HG03108 (cell line): Measurements from ENCODE around the gene POLA2.
"Not testable (repeated sequence)": the region's sequence is repeated elsewhere in the genome, so short reads cannot be mapped to it uniquely, and the experiment has no call there.

Experiments
- ATAC-seq: cut with Tn5 transposase; IDR thresholded peaks from one replicate; pipeline ENCODE4 v1.9.1; 2021; ENCODE audit warnings: moderate library complexity; ENCODE audit not compliant: unreplicated experiment

Gene POLA2, protein sequence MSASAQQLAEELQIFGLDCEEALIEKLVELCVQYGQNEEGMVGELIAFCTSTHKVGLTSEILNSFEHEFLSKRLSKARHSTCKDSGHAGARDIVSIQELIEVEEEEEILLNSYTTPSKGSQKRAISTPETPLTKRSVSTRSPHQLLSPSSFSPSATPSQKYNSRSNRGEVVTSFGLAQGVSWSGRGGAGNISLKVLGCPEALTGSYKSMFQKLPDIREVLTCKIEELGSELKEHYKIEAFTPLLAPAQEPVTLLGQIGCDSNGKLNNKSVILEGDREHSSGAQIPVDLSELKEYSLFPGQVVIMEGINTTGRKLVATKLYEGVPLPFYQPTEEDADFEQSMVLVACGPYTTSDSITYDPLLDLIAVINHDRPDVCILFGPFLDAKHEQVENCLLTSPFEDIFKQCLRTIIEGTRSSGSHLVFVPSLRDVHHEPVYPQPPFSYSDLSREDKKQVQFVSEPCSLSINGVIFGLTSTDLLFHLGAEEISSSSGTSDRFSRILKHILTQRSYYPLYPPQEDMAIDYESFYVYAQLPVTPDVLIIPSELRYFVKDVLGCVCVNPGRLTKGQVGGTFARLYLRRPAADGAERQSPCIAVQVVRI

GRCh38 chr11:65261591-65262380 lies at the start of gene POLA2:
POLA2 (plus strand) TSS chr11:65261962; CDS start chr11:65262293, 331 bp downstream.
- peak; percentile 80 for ATAC-seq

DNA sequence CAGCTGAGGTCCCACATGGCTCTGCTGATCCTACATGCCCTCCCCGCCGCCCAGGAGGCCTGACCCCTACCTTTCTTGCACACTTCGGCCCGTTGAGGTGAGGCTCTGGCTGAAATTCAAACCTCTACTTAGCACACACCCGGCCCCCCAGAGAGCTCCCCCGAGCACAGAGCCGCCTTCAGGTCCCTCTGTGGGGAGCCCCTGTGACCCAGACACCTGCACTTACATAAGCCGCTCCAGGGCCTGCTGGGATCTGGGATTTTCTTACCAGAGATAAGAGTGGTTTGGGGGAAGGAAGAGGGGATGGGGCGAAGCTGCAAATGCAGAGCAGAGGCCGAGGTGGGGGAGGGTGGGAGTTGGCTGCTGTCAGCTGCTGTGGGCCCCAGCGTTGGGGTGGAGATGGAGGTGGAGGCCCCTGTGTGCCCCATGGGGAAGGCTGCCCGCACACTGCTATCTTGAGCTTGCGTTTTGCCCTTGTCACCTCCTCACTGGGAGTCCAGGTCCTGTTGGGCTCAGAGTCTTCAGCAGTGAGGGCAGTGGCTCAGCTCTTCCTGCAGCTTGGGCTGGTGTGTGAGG lies 49.4 kb upstream of the POLA2 start:
- no peak for ATAC-seq

DNA sequence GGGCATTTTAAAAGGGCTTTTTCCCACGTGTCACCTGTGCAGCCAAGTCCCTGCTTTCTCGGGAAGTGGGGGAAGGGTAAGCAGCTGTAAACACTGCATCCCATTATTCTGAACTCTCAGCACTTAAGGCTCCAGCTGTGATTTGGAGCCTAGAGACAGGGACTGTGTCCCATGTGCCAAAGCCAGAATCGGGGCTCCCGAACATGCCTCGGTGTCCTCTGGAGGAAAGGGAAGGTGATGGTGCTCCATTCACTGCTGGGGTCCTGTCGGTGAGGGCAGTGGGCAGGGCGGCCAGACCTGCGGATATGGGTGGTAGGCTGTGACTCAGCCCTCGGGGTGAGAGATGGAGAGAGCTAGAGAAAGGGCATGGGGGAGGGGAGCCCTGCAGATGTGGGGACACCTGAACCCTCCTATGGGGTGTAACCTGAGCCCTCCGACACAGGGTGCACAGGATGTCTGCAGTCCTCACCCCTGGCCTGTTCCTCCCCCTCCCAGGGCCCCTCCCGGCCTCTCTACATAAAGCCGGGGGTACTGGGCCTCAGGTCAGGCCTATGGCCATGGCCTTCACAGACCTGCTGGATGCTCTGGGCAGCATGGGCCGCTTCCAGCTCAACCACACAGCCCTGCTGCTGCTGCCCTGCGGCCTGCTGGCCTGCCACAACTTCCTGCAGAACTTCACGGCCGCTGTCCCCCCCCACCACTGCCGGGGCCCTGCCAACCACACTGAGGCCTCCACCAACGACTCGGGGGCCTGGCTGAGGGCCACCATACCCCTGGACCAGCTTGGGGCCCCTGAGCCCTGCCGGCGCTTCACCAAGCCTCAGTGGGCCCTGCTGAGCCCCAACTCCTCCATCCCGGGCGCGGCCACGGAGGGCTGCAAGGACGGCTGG lies 48.2 kb upstream of the POLA2 start:
- ATAC-seq = no peak

- no peak for ATAC-seq
These were observed 47.4 kb upstream of the POLA2 start for GRCh38 chr11:65214212-65214845.

DNA sequence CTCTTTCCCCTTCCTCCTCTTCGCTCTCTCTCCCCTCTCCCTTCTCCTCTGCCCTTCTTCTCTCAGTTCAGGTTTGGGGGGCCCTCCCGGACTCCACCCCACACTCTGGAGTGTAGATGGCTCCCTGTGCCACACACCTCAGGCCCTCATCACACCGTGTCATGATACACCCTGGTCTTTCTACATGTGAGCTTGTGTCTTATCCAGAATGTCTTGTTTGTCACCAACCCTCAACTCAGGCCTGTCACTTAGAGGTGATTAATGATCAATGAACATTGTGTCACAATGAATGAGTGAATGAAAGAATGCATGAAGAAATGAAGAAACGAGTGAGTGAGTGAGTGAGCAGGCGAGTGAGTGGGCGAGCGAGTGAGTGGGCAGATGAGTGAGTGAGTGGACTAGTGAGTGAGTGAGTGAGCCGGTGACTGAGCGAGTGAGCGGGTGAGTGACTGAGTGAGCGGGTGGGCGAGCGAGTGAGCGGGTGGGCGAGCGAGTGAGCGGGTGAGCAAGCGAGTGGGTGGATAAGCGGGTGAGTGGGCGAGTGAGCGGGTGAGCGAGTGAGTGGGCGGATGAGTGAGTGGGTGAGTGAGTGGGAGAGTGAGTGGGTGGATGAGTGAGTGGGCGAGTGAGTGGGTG lies 46.2 kb upstream of the POLA2 start:
- ATAC-seq = no peak

- no peak for ATAC-seq
These were observed 44.9 kb upstream of the POLA2 start for GRCh38 chr11:65216830-65217229.

DNA sequence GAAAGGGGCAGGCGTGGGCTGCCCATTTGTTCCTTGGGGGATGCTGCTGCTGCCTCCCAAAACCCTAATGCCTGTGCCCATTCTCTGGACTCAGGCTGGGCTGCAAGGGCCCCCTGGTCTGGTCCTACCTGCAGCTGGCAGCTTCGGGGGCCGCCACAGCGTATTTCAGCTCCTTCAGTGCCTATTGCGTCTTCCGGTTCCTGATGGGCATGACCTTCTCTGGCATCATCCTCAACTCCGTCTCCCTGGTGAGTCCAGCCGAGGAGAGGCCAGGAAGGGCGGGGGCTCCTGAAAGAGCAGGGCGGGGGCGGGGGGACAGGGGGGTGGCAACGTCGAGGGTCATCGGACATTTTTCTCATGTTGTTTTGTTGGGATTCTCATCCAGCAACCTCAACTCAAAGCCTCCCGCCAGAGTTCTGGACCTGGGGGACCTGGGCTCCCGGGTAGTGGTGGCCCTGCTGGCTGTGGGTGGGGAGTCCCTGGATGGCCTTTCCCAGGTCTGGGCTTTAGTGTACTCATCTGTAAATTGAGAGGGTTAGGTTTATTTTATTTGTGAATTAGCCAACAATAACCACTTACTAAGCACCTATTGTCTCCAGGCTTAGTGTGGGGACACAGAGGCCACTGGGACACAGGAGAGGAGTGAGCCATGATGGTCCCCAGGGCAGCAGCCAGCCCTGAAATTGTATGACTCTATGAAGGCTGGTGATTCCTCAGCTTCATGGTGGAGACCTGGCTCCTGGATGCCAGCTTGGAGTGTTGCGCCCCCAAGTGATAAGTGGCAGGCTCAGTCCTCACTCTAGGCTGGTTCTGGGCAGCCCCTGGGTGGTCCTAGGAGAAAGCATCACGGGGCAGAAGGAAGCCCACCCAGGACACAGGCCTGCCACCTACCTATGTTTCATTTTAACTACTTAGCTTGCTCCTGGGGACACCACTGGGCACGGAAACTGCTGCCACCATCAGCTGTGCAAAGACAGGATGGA lies 44.0 kb upstream of the POLA2 start:
- ATAC-seq = no peak

GRCh38 chr11:65218446-65218845 lies 43.3 kb upstream of the POLA2 start:
- no peak for ATAC-seq

- ATAC-seq = no peak
These were observed 41.9 kb upstream of the POLA2 start for GRCh38 chr11:65219930-65220213.

DNA sequence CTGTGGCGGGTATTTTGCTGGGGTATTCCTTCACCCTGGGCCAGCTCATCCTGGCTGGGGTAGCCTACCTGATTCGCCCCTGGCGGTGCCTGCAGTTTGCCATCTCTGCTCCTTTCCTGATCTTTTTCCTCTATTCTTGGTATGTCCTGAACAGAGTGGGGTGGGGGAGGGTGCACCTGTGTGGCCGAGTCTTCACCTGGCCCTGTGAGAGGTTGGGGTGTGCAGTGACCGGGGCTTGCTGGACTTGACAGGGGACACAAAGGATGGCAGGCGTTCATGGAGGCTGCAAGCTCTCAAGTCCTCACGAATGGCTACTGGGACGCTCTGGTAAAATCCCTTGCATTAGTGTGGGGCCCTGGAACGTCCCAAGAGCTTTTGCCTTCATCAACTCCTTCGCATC lies 40.7 kb upstream of the POLA2 start:
- no peak for ATAC-seq

DNA sequence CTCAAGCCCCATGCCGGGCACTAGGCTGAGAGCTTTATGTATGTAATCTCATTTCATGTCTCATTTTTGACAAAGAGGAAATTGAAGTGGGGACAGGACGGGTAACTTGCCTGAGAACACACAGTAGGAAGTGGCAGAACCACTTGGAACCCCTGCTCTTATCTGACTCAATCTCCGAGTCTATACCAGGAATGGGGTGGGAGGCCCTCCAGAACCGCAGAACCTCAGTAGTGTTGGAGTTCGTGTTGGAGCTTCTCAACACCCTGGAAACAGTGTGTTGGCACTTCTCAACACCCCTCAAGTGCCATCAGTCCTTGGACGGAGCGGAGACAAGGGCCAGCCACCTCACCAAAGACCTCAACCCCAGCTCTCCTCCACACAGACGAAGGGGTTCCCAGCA lies 38.8 kb upstream of the POLA2 start:
- no peak for ATAC-seq

- ATAC-seq = no peak
These were observed 36.9 kb upstream of the POLA2 start for GRCh38 chr11:65224930-65225278.

DNA sequence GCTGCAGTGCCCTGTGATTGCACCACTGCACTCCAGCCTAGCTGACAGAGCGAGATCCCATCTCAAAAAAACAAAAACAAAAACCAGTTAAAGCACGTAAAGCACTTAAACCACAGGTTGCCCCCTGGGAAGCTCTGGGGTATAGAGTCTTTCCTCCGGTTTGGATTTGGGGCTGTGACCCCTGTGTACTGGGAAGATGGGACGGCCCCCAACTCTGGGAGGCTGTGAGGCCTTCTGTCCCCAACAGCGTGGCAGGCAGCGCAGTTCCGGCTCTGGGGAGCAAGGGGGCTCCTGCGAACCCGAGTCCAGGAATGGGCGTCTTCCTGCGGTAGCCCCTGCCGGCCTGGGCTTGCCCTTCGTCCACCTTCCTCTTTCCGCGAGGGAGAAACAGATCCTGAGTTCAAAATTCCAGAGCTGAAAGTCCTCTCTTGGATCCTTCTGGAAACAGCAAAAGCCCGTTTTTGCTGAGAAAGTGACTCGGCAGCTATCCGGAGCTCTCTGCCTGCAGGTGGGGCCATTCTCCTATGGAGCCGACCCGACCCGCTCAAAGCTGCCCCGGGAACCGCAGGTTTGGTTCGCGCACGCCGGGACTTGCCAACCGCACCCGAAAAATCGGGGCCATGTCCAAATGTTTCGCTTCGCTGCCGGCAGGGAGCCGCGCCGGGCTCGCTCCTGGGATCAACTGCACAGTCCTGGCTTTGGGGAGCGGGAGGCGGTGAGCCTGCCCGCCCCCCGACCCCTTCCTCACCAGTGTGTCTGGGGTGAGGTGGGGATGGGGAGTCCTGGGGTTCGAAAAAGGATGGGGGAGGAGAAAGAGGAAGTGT lies 36.3 kb upstream of the POLA2 start:
- no peak for ATAC-seq

DNA sequence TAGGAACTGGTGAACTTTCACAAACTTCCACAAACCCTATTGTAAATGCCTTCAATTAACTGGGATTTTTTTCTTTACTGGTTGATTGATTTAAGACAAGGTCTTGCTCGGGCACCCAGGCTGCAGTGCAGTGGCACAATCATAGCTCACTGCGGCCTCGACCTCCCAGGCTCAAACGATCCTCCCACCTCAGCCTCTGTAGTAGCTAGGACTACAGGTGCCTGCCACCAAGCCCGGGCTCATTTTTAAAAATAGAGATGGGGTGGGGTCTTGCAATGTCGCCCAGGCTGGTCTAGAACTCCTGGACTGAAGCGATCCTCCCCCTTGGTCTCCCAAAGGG lies 35.7 kb upstream of the POLA2 start:
- no peak for ATAC-seq

DNA sequence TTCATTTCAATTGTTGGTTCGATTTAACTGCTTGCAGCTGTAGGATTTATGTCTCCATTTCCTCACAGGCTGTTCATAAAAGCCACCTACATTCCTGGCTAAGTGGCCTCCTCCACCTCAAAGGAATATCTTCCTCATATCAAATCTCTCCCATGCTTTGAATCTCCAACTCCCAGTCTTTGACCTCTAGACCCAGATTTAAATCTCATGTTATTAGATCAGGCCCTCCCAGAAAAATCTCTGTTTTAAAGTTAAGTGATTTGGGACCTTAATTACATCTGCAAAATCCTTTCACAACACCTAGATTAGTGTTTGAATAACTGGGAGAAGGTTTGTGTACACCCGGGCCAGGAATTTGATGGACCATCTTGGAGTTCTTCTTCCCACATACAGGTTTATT lies 33.9 kb upstream of the POLA2 start:
- ATAC-seq = no peak

GRCh38 chr11:65236194-65237059 lies 25.3 kb upstream of the POLA2 start:
- ATAC-seq = no peak

GRCh38 chr11:65238302-65238701 lies 23.5 kb upstream of the POLA2 start:
- not testable (repeated sequence) for ATAC-seq
